BLaER1 treated with 17β-estradiol and CSF1 and Interleukin-3, amounts not matched to agents 10 nM and 100 nM (cell line): ENCODE results near the gene MITF.
"Not testable (repeated sequence)": the region's sequence is repeated elsewhere in the genome, so short reads cannot be mapped to it uniquely, and the experiment has no call there.

ENCODE experiments used
- H3K27ac ChIP-seq, 11 experiments: shearing (Covaris generic); formaldehyde crosslinking; 2 replicates each; pipeline ENCODE4 v1.8.1; 2022
- H3K27me3 ChIP-seq, 11 experiments: shearing (Covaris generic); formaldehyde crosslinking; 2 replicates each; pipeline ENCODE4 v1.8.1; 2022
- H3K36me3 ChIP-seq, 11 experiments: shearing (Covaris generic); formaldehyde crosslinking; 2 replicates each; pipeline ENCODE4 v1.8.1; 2022
- H3K4me1 ChIP-seq, 10 experiments: shearing (Covaris generic); formaldehyde crosslinking; 2 replicates each; pipeline ENCODE4 v1.8.1; 2022
- H3K4me2 ChIP-seq, 11 experiments: shearing (Covaris generic); formaldehyde crosslinking; 2 replicates each; pipeline ENCODE4 v1.8.1; 2022
- H3K4me3 ChIP-seq, 10 experiments: shearing (Covaris generic); formaldehyde crosslinking; 2 replicates each; pipeline ENCODE4 v1.8.1; 2022
- H3K9ac ChIP-seq, 11 experiments: shearing (Covaris generic); formaldehyde crosslinking; 2 replicates each; pipeline ENCODE4 v1.8.1; 2022
- H3K9me3 ChIP-seq, 11 experiments: shearing (Covaris generic); formaldehyde crosslinking; replicated peaks in 1 of 11; 2 replicates each; pipeline ENCODE4 v1.8.1; 2022
- H4K20me1 ChIP-seq, 11 experiments: shearing (Covaris generic); formaldehyde crosslinking; 2 replicates each; pipeline ENCODE4 v1.8.1; 2022
- Cebpa-rat ChIP-seq, 11 experiments: shearing (Covaris generic); IDR thresholded peaks; 2 replicates each; pipeline ENCODE4 v1.8.1; 2022

MITF gene

DNA sequence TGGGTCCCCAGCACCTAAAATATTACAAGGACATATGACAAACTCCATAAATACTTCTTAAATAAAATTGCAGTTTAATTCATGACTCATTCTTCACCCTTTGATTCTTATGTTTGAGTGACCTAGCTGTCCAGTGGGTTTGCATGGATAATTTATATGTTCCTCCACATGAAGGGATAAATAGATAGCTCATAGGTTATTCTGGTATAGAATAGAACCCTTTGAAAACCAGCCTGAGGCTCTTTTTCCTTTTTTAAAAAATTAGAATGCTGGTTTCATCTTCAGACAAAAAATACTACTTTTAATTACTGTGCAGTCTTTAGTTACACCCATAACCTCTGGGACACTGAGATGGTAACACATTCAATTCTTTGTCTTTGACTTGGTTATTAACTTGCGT lies 163.1 kb downstream of the MITF start:
- Histone ChIP-seq H3K4me3 (no peak overlapping the region), H3K4me2 (no peak overlapping the region), H3K27ac (no peak overlapping the region), H3K9me3 (no peaks in the 10 kb centered on the region), H4K20me1 (peaks cover 0 to 100% (median 0%) of the 10 kb centered on the region in 11 experiments; a peak in 6 of 22 replicates), H3K27me3 (no peaks in the 10 kb centered on the region), H3K9ac (no peak overlapping the region), H3K36me3 (peaks cover 0 to 6% (median 0%) of the 10 kb centered on the region in 11 experiments; a peak in 2 of 22 replicates), H3K4me1 (peaks cover 0 to 22% (median 0%) of the 10 kb centered on the region in 10 experiments; a peak in 3 of 20 replicates)
- no peak for TF ChIP-seq Cebpa-rat (IDR thresholded peaks at IDR 0.05)

DNA sequence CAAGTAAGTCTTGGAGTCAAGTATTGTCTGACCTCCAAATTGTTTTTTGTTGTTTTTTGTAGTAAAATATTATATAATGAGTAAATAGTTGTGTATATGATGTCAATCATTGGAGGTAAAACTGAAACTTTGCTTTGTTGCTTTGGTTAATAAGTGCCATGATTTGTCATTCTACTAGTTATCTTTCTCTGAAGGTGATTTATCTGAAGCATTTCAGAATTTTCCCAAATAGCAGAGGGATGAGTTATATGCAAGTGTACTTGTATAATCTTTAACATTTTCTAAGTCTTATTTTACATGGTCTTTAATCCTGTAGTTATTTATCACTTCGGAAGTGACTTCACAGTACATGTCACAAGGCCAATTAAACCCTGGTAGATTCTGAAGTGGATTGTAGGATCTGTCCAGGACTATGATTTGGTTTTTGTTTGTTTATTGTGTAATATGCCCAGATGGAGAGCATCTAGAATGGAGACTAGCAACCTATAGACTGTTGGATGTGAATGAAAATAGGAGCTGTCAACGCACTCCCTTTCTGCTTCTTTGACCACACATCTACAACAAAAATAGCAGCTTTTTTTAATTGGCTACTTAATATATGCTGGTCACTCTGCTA lies 167.2 kb downstream of the MITF start:
- Histone ChIP-seq H3K4me3 (no peak overlapping the region), H3K9me3 (peaks cover 18 to 28% (median 25%) of the 10 kb centered on the region in 11 experiments), H3K4me2 (no peak overlapping the region), H3K36me3 (peaks cover 0 to 29% (median 0%) of the 10 kb centered on the region in 11 experiments; a peak in 5 of 22 replicates), H3K4me1 (peaks cover 0 to 30% (median 0%) of the 10 kb centered on the region in 10 experiments; a peak in 3 of 20 replicates), H3K9ac (no peak overlapping the region), H3K27me3 (no peaks in the 10 kb centered on the region), H3K27ac (no peak overlapping the region), H4K20me1 (peaks cover 0 to 79% (median 0%) of the 10 kb centered on the region in 11 experiments; a peak in 5 of 22 replicates)
- no peak for TF ChIP-seq Cebpa-rat (IDR thresholded peaks at IDR 0.05)

DNA sequence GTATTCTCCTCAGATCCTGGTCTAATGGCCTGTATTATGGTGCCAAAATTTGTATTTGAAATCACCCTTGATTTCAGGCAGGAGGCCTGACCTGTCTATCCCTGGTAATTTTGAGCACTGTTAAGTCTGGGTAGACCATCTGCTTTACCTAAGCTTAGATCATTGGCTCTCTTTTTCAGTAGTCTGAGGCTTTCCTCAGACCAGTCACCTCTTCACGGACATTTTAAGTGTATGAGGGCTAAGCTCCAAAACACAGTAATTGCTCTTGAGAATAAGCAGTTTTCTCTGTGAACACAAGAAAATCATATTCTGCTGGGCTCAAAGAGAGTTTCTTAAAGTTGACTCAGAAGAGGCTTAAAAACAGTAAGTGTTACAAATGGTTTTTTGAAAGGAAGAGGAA lies 168.3 kb downstream of the MITF start:
- H3K9ac ChIP-seq = no peak overlapping the region
- no peaks in the 10 kb centered on the region for H3K27me3 ChIP-seq
- H4K20me1 ChIP-seq = peaks cover 0 to 79% (median 0%) of the 10 kb centered on the region in 11 experiments; a peak in 4 of 22 replicates
- H3K4me2 ChIP-seq = peak overlapping the region in 1 of 11 experiments; percentile 10; a peak in 1 of 22 replicates
- peaks cover 0 to 30% (median 0%) of the 10 kb centered on the region in 10 experiments; a peak in 3 of 20 replicates for H3K4me1 ChIP-seq
- H3K27ac ChIP-seq = no peak overlapping the region
- no peak overlapping the region for H3K4me3 ChIP-seq
- peaks cover 0 to 32% (median 0%) of the 10 kb centered on the region in 11 experiments; a peak in 5 of 22 replicates for H3K36me3 ChIP-seq
- TF ChIP-seq Cebpa-rat (IDR thresholded peaks at IDR 0.05) = no peak
- peaks cover 18 to 29% (median 25%) of the 10 kb centered on the region in 11 experiments for H3K9me3 ChIP-seq

DNA sequence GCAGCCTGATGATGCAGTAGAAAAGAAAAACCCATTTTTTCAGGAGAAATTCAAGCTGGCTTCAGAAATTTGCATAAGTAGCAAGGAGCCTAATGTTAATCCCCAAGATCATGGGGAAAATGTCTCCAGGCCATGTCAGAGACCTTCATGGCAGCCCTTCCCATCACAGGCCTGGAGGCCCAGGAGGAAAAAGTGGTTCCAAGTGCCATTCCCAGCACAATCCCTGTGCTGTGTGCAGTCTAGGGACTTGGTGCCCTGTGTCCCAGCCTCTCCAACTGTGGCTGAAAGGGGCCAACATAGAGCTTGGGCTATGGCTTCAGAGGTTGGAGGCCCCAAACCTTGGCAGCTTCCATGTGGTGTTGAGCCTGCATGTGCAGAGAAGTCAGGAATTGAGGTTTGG lies 170.6 kb downstream of the MITF start:
- not testable (repeated sequence) for H3K27me3 ChIP-seq, H3K9ac ChIP-seq, H3K4me2 ChIP-seq, H3K27ac ChIP-seq, H3K4me3 ChIP-seq
- H3K4me1 ChIP-seq = peaks cover 0 to 22% (median 0%) of the 10 kb centered on the region in 10 experiments; a peak in 3 of 20 replicates
- H3K9me3 ChIP-seq = peaks cover 18 to 29% (median 25%) of the 10 kb centered on the region in 11 experiments
- H4K20me1 ChIP-seq = peaks cover 0 to 78% (median 0%) of the 10 kb centered on the region in 11 experiments; a peak in 5 of 22 replicates
- peaks cover 0 to 40% (median 0%) of the 10 kb centered on the region in 11 experiments; a peak in 6 of 22 replicates for H3K36me3 ChIP-seq

GRCh38 chr3:69913422-69913821 lies 174.2 kb downstream of the MITF start:
- peaks cover 0 to 45% (median 0%) of the 10 kb centered on the region in 11 experiments; a peak in 7 of 22 replicates for H3K36me3 ChIP-seq

GRCh38 chr3:69914395-69914794 lies 175.1 kb downstream of the MITF start:
- Histone ChIP-seq H4K20me1 (peaks cover 0 to 78% (median 0%) of the 10 kb centered on the region in 11 experiments; a peak in 5 of 22 replicates), H3K27ac (no peak overlapping the region), H3K4me2 (no peak overlapping the region), H3K4me3 (no peak overlapping the region), H3K4me1 (no peaks in the 10 kb centered on the region), H3K9me3 (peaks cover 20 to 28% (median 23%) of the 10 kb centered on the region in 11 experiments), H3K9ac (no peak overlapping the region), H3K27me3 (no peaks in the 10 kb centered on the region; a peak in 1 of 22 replicates), H3K36me3 (peaks cover 0 to 36% (median 0%) of the 10 kb centered on the region in 11 experiments; a peak in 7 of 22 replicates)
- no peak for TF ChIP-seq Cebpa-rat (IDR thresholded peaks at IDR 0.05)

More at GRCh38 chr3:69913422-69913821, 174.2 kb downstream of the MITF start:
- Histone ChIP-seq H3K9ac (no peak overlapping the region), H4K20me1 (peaks cover 0 to 70% (median 0%) of the 10 kb centered on the region in 11 experiments; a peak in 5 of 22 replicates), H3K4me3 (no peak overlapping the region), H3K4me2 (no peak overlapping the region), H3K4me1 (no peaks in the 10 kb centered on the region), H3K9me3 (peaks cover 23 to 34% (median 30%) of the 10 kb centered on the region in 11 experiments), H3K27me3 (no peaks in the 10 kb centered on the region; a peak in 1 of 22 replicates), H3K27ac (no peak overlapping the region)
- TF ChIP-seq Cebpa-rat (IDR thresholded peaks at IDR 0.05) = no peak

DNA sequence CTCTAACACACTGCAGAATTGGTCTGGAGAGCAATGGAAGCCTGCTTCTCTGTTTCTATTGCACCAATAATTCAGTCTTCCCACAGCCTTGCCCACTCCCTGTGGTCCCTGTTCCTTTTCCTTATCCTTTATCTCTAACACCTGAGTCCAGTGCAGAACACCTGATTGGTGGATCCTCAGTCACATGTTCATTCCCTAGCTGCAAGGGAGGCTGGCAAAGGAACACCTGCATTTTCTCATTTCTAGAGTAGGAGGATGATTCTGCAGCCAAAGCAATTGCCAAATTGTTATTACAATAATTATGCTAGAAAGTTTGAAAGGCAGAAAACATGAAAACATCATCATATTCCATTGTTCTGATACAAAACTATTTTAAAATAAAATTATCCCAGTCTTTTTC lies 176.5 kb downstream of the MITF start:
- peaks cover 0 to 23% (median 0%) of the 10 kb centered on the region in 11 experiments; a peak in 6 of 22 replicates for H3K36me3 ChIP-seq
- peaks cover 0 to 87% (median 0%) of the 10 kb centered on the region in 11 experiments; a peak in 5 of 22 replicates for H4K20me1 ChIP-seq
- no peak for TF ChIP-seq Cebpa-rat (IDR thresholded peaks at IDR 0.05)
- peaks cover 6 to 14% (median 10%) of the 10 kb centered on the region in 11 experiments; a peak in 21 of 22 replicates for H3K9me3 ChIP-seq
- H3K4me3 ChIP-seq = no peak overlapping the region
- no peak overlapping the region for H3K9ac ChIP-seq
- H3K4me1 ChIP-seq = no peaks in the 10 kb centered on the region
- H3K27me3 ChIP-seq = no peaks in the 10 kb centered on the region; a peak in 1 of 22 replicates
- no peak overlapping the region for H3K4me2 ChIP-seq
- H3K27ac ChIP-seq = no peak overlapping the region

DNA sequence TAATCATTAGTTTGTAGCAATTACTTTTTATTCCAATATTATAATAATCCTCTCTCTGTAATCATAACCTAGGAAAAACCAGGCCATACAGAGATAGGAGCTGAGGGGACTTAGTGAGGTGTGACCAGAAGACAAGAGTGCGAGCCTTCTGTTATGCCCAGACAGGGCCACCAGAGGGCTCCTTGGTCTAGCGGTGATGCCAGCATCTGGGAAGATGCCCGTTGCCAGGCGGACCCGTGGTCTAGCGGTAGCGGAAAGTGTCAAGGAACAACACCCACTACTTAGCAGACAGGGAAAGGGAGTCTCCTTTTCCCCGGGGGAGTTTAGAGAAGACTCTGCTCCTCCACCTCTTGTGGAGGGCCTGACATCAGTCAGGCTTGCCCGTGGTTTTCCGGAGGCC lies 180.7 kb downstream of the MITF start:
- H3K36me3 ChIP-seq = peaks cover 0 to 13% (median 0%) of the 10 kb centered on the region in 11 experiments; a peak in 6 of 22 replicates
- not testable (repeated sequence) for H3K4me3 ChIP-seq, H3K9me3 ChIP-seq, H3K9ac ChIP-seq, H3K27me3 ChIP-seq, H3K4me2 ChIP-seq, H3K27ac ChIP-seq, H3K4me1 ChIP-seq
- peaks cover 0 to 91% (median 0%) of the 10 kb centered on the region in 11 experiments; a peak in 5 of 22 replicates for H4K20me1 ChIP-seq

- no peak for TF ChIP-seq Cebpa-rat (IDR thresholded peaks at IDR 0.05)
- Histone ChIP-seq H3K4me3 (no peak overlapping the region), H3K4me2 (no peak overlapping the region)
Observed at GRCh38 chr3:69921651-69922050, 182.4 kb downstream of the MITF start.

More at GRCh38 chr3:69921651-69922050, 182.4 kb downstream of the MITF start:
- Histone ChIP-seq H4K20me1 (peaks cover 0 to 98% (median 0%) of the 10 kb centered on the region in 11 experiments; a peak in 5 of 22 replicates), H3K27ac (no peak overlapping the region), H3K36me3 (0 out of 22 replicates have a peak, but pooled peaks cover 0 to 8% (median 0%) of the 10 kb centered on the region in 11 experiments), H3K4me1 (no peaks in the 10 kb centered on the region), H3K27me3 (no peaks in the 10 kb centered on the region; a peak in 1 of 22 replicates), H3K9ac (no peak overlapping the region), H3K9me3 (no peaks in the 10 kb centered on the region)
